ENCODE data around the gene ZNF487.

DNA sequence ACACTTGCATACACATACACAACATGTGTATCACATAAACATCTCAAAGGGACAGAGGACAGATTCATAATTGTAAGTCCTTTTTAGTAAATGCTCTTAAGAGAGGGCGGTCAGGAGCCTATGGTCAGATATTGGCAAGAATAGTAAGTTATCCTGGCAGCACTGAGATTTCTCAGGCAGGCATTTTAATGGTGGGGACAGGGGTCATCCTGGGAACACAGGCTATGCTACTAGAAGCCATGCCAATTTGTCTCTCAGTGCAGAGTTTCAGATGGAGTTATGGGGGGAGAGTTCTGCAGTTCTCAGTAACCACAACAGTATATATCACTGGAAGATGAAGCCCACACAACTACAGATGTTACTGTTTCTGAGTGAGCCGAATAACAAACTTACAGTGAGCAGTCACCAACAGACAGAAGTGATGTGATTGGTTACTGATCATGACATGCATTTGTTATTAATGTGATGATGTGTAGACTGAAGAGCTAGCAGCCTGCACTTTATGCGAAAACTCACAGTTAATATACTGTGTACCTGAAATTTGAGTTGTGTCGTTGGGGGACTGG, 16.4 kb downstream of the ZNF487 start:
- TF ChIP-seq, protein P1, sequence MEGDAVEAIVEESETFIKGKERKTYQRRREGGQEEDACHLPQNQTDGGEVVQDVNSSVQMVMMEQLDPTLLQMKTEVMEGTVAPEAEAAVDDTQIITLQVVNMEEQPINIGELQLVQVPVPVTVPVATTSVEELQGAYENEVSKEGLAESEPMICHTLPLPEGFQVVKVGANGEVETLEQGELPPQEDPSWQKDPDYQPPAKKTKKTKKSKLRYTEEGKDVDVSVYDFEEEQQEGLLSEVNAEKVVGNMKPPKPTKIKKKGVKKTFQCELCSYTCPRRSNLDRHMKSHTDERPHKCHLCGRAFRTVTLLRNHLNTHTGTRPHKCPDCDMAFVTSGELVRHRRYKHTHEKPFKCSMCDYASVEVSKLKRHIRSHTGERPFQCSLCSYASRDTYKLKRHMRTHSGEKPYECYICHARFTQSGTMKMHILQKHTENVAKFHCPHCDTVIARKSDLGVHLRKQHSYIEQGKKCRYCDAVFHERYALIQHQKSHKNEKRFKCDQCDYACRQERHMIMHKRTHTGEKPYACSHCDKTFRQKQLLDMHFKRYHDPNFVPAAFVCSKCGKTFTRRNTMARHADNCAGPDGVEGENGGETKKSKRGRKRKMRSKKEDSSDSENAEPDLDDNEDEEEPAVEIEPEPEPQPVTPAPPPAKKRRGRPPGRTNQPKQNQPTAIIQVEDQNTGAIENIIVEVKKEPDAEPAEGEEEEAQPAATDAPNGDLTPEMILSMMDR (IDR thresholded peaks at IDR 0.05; ENCODE audit: borderline replicate concordance, extremely low read depth, low read length, poor library complexity, severe bottlenecking) = no peak
- no peak for TF ChIP-seq EZH2 (IDR thresholded peaks at IDR 0.05; ENCODE audit: borderline replicate concordance, low read depth, low read length, severe bottlenecking)
